SU-DHL-6 (cell line): ENCODE results near the gene LRRN3.

Experiments
- H2AFZ ChIP-seq: fragments of 200-600 bp; sonication (generic); 2 replicates; pipeline ENCODE4 v1.6.1; 2014; ENCODE audit warnings: low read depth, mild to moderate bottlenecking, moderate library complexity, mixed read lengths, antibody characterized with exemption, low read length; ENCODE audit not compliant: severe bottlenecking
- H3F3A ChIP-seq: fragments of 200-600 bp; shearing (Covaris generic); 2 replicates; pipeline ENCODE4 v1.6.0; 2016; ENCODE audit warnings: antibody characterized with exemption, mild to moderate bottlenecking; ENCODE audit not compliant: insufficient read depth
- H3K27ac ChIP-seq: fragments of 200-600 bp; sonication (generic); 2 replicates; pipeline ENCODE4 v1.5.1; 2016; ENCODE audit warnings: low read depth, mild to moderate bottlenecking, low read length, moderate library complexity, mixed read lengths
- H3K27me3 ChIP-seq: fragments of 200-600 bp; sonication (generic), shearing (Covaris generic); 2 replicates; pipeline ENCODE4 v1.6.0; 2014; ENCODE audit warnings: mild to moderate bottlenecking, low read length
- H3K36me3 ChIP-seq: fragments of 200-600 bp; sonication (generic); 2 replicates; pipeline ENCODE4 v1.6.1; 2014; ENCODE audit warnings: mild to moderate bottlenecking, low read length, mixed read lengths
- H3K4me2 ChIP-seq: fragments of 300-600, 200-600 bp; shearing (Covaris generic), sonication (generic); 2 replicates; pipeline ENCODE4 v1.6.0; 2014; ENCODE audit warnings: low read length, low read depth, mild to moderate bottlenecking; ENCODE audit not compliant: poor library complexity, severe bottlenecking
- H3K4me3 ChIP-seq: fragments of 200-600 bp; sonication (generic); 2 replicates; pipeline ENCODE4 v1.5.1; 2014; ENCODE audit warnings: antibody characterized with exemption, low read length, mild to moderate bottlenecking, mixed read lengths; ENCODE audit not compliant: insufficient read depth, poor library complexity, severe bottlenecking
- H3K79me2 ChIP-seq: fragments of 200-600 bp; sonication (generic); 2 replicates; pipeline ENCODE4 v1.6.1; 2014; ENCODE audit warnings: mild to moderate bottlenecking, low read length, moderate library complexity; ENCODE audit not compliant: insufficient read depth
- H3K9ac ChIP-seq: fragments of 200-600 bp; sonication (generic); 2 replicates; pipeline ENCODE4 v1.7.0; 2014; ENCODE audit warnings: mild to moderate bottlenecking, low read length
- H3K9me2 ChIP-seq: fragments of 200-600 bp; sonication (generic); replicated peaks from 2 replicates; pipeline ENCODE4 v1.6.1; 2014; ENCODE audit warnings: low read length; ENCODE audit not compliant: insufficient read depth
- H3K9me3 ChIP-seq: fragments of 200-600 bp; sonication (generic); 2 replicates; pipeline ENCODE4 v1.6.1; 2014; ENCODE audit warnings: low read length, mixed read lengths; ENCODE audit not compliant: insufficient read depth
- H4K20me1 ChIP-seq: fragments of 200-600 bp; sonication (generic); 2 replicates; pipeline ENCODE4 v1.6.1; 2014; ENCODE audit warnings: low read depth, mild to moderate bottlenecking, antibody characterized with exemption, low read length, moderate library complexity, mixed read lengths
- EZH2phosphoT487 ChIP-seq: fragments of 200-600 bp; sonication (generic), shearing (Covaris generic); conservative IDR thresholded peaks from 2 replicates; pipeline ENCODE4 v1.6.1; 2018; ENCODE audit warnings: mild to moderate bottlenecking, antibody characterized with exemption, low read length, moderate library complexity, mixed read lengths
- TF ChIP-seq, protein P1 (sequence below): fragments of 200-600 bp; sonication (generic); IDR thresholded peaks from one replicate; pipeline ENCODE4 v1.5.1; 2017; ENCODE audit warnings: antibody characterized with exemption, mild to moderate bottlenecking, low read length, moderate library complexity; ENCODE audit not compliant: insufficient read depth, poor library complexity, severe bottlenecking

LRRN3 gene

DNA sequence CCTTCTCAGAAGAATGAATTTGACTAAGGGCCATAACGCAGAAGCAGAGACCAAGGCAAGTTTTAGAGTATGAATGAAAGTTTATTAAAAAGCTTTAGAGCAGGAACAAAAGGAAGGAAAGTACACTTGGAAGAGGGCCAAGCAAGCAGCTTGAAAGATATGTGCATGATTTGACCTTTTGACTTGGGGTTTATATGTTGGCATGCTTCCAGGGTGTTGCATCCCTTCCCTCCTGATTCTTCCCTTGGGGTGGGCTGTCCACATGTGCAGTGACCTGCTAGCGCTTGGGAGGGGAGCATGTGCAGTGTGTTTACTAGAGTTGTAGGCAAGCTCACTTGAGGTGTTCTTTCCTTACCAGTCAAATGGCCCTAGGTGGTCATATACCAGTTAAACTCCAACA is 37.9 kb upstream of the LRRN3 start:
- TF ChIP-seq, protein P1, sequence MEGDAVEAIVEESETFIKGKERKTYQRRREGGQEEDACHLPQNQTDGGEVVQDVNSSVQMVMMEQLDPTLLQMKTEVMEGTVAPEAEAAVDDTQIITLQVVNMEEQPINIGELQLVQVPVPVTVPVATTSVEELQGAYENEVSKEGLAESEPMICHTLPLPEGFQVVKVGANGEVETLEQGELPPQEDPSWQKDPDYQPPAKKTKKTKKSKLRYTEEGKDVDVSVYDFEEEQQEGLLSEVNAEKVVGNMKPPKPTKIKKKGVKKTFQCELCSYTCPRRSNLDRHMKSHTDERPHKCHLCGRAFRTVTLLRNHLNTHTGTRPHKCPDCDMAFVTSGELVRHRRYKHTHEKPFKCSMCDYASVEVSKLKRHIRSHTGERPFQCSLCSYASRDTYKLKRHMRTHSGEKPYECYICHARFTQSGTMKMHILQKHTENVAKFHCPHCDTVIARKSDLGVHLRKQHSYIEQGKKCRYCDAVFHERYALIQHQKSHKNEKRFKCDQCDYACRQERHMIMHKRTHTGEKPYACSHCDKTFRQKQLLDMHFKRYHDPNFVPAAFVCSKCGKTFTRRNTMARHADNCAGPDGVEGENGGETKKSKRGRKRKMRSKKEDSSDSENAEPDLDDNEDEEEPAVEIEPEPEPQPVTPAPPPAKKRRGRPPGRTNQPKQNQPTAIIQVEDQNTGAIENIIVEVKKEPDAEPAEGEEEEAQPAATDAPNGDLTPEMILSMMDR, result no peak
- no peak for TF ChIP-seq EZH2phosphoT487
- Histone ChIP-seq H4K20me1 (no peaks in the 10 kb centered on the region), H3F3A (no peaks in the 10 kb centered on the region), H3K79me2 (no peaks in the 10 kb centered on the region), H3K27me3 (no peaks in the 10 kb centered on the region), H3K9me2 (no peaks in the 10 kb centered on the region), H3K4me3 (no peak overlapping the region), H3K27ac (no peak overlapping the region), H3K36me3 (no peaks in the 10 kb centered on the region), H3K9me3 (no peaks in the 10 kb centered on the region), H3K9ac (no peak overlapping the region), H3K4me2 (no peak overlapping the region), H2AFZ (no peak overlapping the region)

DNA sequence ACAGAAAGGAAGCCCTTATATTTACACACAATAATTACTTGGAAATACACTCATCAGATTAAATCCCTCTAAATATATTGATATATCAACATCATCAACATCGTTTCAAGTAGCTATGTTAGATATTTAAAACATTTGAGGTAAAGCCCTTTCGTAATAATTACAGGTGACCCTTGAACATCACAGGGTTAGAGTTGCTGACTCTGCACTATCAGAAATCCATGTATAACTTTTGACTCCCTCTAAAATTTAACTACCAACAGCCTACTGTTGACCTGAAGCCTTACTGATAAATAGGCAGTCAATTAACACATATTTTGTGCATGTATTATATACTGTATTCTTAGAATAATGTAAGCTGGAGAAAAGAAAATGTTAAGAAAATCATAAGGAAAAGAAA is 34.6 kb upstream of the LRRN3 start:
- H4K20me1 ChIP-seq, result no peaks in the 10 kb centered on the region
- H2AFZ ChIP-seq, result no peak overlapping the region
- H3K9ac ChIP-seq, result no peak overlapping the region
- H3K4me3 ChIP-seq, result no peak overlapping the region
- H3F3A ChIP-seq, result no peaks in the 10 kb centered on the region
- H3K27ac ChIP-seq, result no peak overlapping the region
- no peaks in the 10 kb centered on the region for H3K27me3 ChIP-seq
- H3K9me2 ChIP-seq, result no peaks in the 10 kb centered on the region
- peaks cover 1% of the 10 kb centered on the region; the same call in 1 of the 2 replicates for H3K9me3 ChIP-seq
- TF ChIP-seq, protein P1, result no peak
- no peak for TF ChIP-seq EZH2phosphoT487
- H3K79me2 ChIP-seq, result no peaks in the 10 kb centered on the region
- no peaks in the 10 kb centered on the region for H3K36me3 ChIP-seq
- no peak overlapping the region for H3K4me2 ChIP-seq

DNA sequence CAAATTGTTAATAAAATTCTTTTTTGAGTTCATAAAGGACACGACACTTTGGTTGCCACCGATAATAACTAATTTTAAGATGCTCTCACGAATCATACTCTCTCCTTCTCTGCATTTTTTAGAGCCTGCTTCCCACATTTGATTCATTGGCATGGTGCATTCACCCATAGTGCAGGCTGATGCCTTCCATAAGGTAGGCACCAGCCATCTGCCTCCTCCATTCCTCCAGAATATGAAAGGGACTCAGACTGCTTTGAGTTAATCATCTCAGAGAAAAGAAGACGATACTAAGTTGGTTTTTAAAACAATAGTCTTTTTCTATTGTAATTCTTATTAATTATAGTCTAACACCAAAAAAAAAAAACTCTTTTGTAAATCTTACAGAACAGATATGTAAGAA is 33.9 kb upstream of the LRRN3 start:
- H3K27ac ChIP-seq, result no peak overlapping the region
- no peaks in the 10 kb centered on the region for H3K9me2 ChIP-seq

More for the DNA sequence above, 33.9 kb upstream of the LRRN3 start:
- Histone ChIP-seq H4K20me1 (no peaks in the 10 kb centered on the region), H3F3A (no peaks in the 10 kb centered on the region), H3K4me2 (no peak overlapping the region), H3K27me3 (no peaks in the 10 kb centered on the region), H2AFZ (no peak overlapping the region), H3K9me3 (peaks cover 7% of the 10 kb centered on the region; the same call in 1 of the 2 replicates), H3K79me2 (no peaks in the 10 kb centered on the region), H3K36me3 (no peaks in the 10 kb centered on the region), H3K4me3 (no peak overlapping the region), H3K9ac (no peak overlapping the region)
- TF ChIP-seq EZH2phosphoT487, result no peak
- TF ChIP-seq, protein P1, result no peak
